Measurements from ENCODE around the gene COL6A1.

The COL6A1 gene

DNA sequence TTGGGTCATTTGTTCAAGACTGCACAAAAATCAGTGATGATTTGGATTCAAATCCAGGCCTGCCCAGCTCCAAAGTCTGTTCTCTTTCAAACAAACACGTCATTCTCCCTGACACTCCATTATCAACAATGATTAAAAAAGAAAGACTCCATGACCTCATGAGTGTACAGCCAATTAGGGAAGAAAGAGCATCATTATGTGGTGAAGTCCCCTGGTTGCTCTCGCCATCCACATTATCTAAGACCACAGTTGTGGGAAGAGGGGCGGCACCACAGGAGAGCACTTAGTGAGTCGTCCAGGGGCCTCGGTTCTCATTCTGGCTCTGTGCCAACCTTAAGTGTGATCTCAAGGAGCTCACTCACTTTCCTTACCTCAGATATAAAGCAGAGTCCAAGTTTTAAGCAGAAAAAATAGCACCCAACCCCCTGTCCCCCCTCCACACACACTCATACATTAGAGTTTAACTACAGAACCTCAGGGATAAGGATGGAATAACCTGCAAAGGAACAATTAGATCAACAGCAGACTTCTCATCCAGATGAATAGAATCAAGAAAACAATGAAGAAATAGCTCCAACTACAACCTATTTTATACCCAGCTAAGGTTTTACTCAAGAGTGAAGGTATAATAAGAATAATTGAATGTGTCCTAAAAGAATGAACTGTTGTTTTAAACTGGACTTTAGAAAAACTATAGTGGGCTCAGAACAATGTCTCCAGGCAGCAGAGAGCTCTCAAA lies 47.8 kb downstream of the COL6A1 start:
- H3K27me3 ChIP-seq (ENCODE audit: insufficient read depth, poor library complexity, severe bottlenecking) = peaks cover 3% of the 10 kb centered on the region
- no peak for TF ChIP-seq GABPA (IDR thresholded peaks at IDR 0.05; ENCODE audit: low read depth)
- no peak for TF ChIP-seq POLR2AphosphoS5 (IDR thresholded peaks at IDR 0.05; ENCODE audit: low read depth)
- TF ChIP-seq REST (IDR thresholded peaks at IDR 0.05; ENCODE audit: insufficient replicate concordance, low read depth) = no peak
- TF ChIP-seq, protein P1, sequence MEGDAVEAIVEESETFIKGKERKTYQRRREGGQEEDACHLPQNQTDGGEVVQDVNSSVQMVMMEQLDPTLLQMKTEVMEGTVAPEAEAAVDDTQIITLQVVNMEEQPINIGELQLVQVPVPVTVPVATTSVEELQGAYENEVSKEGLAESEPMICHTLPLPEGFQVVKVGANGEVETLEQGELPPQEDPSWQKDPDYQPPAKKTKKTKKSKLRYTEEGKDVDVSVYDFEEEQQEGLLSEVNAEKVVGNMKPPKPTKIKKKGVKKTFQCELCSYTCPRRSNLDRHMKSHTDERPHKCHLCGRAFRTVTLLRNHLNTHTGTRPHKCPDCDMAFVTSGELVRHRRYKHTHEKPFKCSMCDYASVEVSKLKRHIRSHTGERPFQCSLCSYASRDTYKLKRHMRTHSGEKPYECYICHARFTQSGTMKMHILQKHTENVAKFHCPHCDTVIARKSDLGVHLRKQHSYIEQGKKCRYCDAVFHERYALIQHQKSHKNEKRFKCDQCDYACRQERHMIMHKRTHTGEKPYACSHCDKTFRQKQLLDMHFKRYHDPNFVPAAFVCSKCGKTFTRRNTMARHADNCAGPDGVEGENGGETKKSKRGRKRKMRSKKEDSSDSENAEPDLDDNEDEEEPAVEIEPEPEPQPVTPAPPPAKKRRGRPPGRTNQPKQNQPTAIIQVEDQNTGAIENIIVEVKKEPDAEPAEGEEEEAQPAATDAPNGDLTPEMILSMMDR (IDR thresholded peaks at IDR 0.05; ENCODE audit: insufficient read depth, low read length) = no peak
- no peak for TF ChIP-seq SPI1 (IDR thresholded peaks at IDR 0.05; ENCODE audit: borderline replicate concordance, low read depth)
- H3K4me3 ChIP-seq (replicated peaks; ENCODE audit: insufficient read depth, low read length) = no peak overlapping the region
- H3K27ac ChIP-seq (replicated peaks) = no peak overlapping the region
- DNase-seq (ENCODE audit: low read depth in 1 of 2, low spot score in 1 of 2) = no peak

- H3K27ac ChIP-seq (replicated peaks) = no peak overlapping the region
- H3K4me3 ChIP-seq (replicated peaks; ENCODE audit: insufficient read depth, low read length) = no peak overlapping the region
- DNase-seq (ENCODE audit: low read depth in 1 of 2, low spot score in 1 of 2) = no peak
- TF ChIP-seq REST (IDR thresholded peaks at IDR 0.05; ENCODE audit: insufficient replicate concordance, low read depth) = no peak
- TF ChIP-seq, protein P1 (IDR thresholded peaks at IDR 0.05; ENCODE audit: insufficient read depth, low read length) = no peak
- TF ChIP-seq GABPA (IDR thresholded peaks at IDR 0.05; ENCODE audit: low read depth) = no peak
- no peak for TF ChIP-seq SPI1 (IDR thresholded peaks at IDR 0.05; ENCODE audit: borderline replicate concordance, low read depth)
- no peaks in the 10 kb centered on the region for H3K27me3 ChIP-seq (ENCODE audit: insufficient read depth, poor library complexity, severe bottlenecking)
Observed at GRCh38 chr21:46031484-46031883, 49.9 kb downstream of the COL6A1 start.

- H3K4me3 ChIP-seq (replicated peaks; ENCODE audit: insufficient read depth, low read length) = no peak overlapping the region
- TF ChIP-seq REST (IDR thresholded peaks at IDR 0.05; ENCODE audit: insufficient replicate concordance, low read depth) = no peak
- no peak for TF ChIP-seq POLR2AphosphoS5 (IDR thresholded peaks at IDR 0.05; ENCODE audit: low read depth)
- TF ChIP-seq, protein P1 (IDR thresholded peaks at IDR 0.05; ENCODE audit: insufficient read depth, low read length) = no peak
- H3K27ac ChIP-seq (replicated peaks) = no peak overlapping the region
- H3K27me3 ChIP-seq (ENCODE audit: insufficient read depth, poor library complexity, severe bottlenecking) = no peaks in the 10 kb centered on the region
- no peak for DNase-seq (ENCODE audit: low read depth in 1 of 2, low spot score in 1 of 2)
Observed at GRCh38 chr21:46032100-46032499, 50.5 kb downstream of the COL6A1 start.
